Measurements from ENCODE around the gene IFITM1. TPM values are rescaled to one million over a fixed set of nuclear protein-coding genes. Genes with fewer than 3 reads are reported as not detected.
A peak's percentile ranks its signal among the peaks of the same experiment; 100 is the strongest.

The IFITM1 gene
- total and polyA plus RNA-seq, 7 experiments from 2014 or later = 97.4 to 2,355 (median 365) TPM

- H3K27ac ChIP-seq (ENCODE audit: low read depth, low read length) = no peak overlapping the region
- no peak for DNase-seq
- intact Hi-C loops (cut with micrococcal nuclease) = no loop called here
- H3K4me1 ChIP-seq (ENCODE audit: control insufficient read depth in 2 of 2, insufficient read depth in 2 of 2, low read length in 2 of 2) = peaks cover 24 to 30% of the 10 kb centered on the region in 2 donors
- ChIA-PET CTCF (interaction anchor here (2.2 kb wide), 1 partner anchor 44 kb away, joined by 10 read pairs; no protein-coding TSS in a partner anchor), POLR2A (interaction anchor here (0.8 to 1.2 kb wide), 3 partner anchors 26 to 44 kb away, joined by 3 to 4 read pairs (median 3); no protein-coding TSS in a partner anchor)
- Mint-ChIP-seq H3K4me1 (peaks cover 16 to 36% (median 24%) of the 10 kb centered on the region in 7 donors), H3K4me3 (no peak overlapping the region), H3K27me3 (peaks cover 0 to 1% (median 0%) of the 10 kb centered on the region in 5 donors), H3K27ac (peak overlapping the region in 2 of 9 donors; percentile 51 to 52), H3K9me3 (no peaks in the 10 kb centered on the region), H3K36me3 (peaks cover 0 to 10% (median 0%) of the 10 kb centered on the region in 5 donors)
- no peaks in the 10 kb centered on the region for H3K27me3 ChIP-seq (ENCODE audit: control insufficient read depth in 2 of 2, insufficient read depth in 2 of 2, low read length in 2 of 2)
- no peaks in the 10 kb centered on the region for H3K9me3 ChIP-seq (ENCODE audit: control insufficient read depth in 2 of 3, low read length in 3 of 3)
- no peak overlapping the region for H3K4me3 ChIP-seq (ENCODE audit: low read length)
- no peak for ATAC-seq
- H3K36me3 ChIP-seq (ENCODE audit: control insufficient read depth in 2 of 3, insufficient read depth in 3 of 3, low read length in 3 of 3) = peaks cover 0 to 46% (median 8%) of the 10 kb centered on the region in 3 experiments
These were observed 19.1 kb upstream of the IFITM1 start for GRCh38 chr11:294780-295179.

- intact Hi-C loops (cut with micrococcal nuclease) = no loop called here
- Histone ChIP-seq H3K27me3 (ENCODE audit: control insufficient read depth in 2 of 2, insufficient read depth in 2 of 2, low read length in 2 of 2) (no peaks in the 10 kb centered on the region), H3K4me3 (ENCODE audit: low read length) (no peak overlapping the region), H3K27ac (ENCODE audit: low read depth, low read length) (no peak overlapping the region), H3K36me3 (ENCODE audit: control insufficient read depth in 2 of 3, insufficient read depth in 3 of 3, low read length in 3 of 3) (peaks cover 0 to 43% (median 8%) of the 10 kb centered on the region in 3 experiments), H3K9me3 (ENCODE audit: control insufficient read depth in 2 of 3, low read length in 3 of 3) (no peaks in the 10 kb centered on the region), H3K4me1 (ENCODE audit: control insufficient read depth in 2 of 2, insufficient read depth in 2 of 2, low read length in 2 of 2) (peaks cover 19 to 26% of the 10 kb centered on the region in 2 donors)
- H3K27me3 Mint-ChIP-seq = peaks cover 0 to 7% (median 0%) of the 10 kb centered on the region in 5 donors
- peak overlapping the region in 4 of 9 donors; percentile 51 to 63 (median 52) for H3K27ac Mint-ChIP-seq
- H3K9me3 Mint-ChIP-seq = no peaks in the 10 kb centered on the region
- ChIA-PET POLR2A (interaction anchor here (0.7 to 1.0 kb wide), 4 partner anchors 9 to 134 kb away, joined by 3 read pairs; partner anchors contain the start of gene IFITM2), CTCF (interaction anchor here (2.2 kb wide), 1 partner anchor 45 kb away, joined by 10 read pairs; no protein-coding TSS in a partner anchor)
- H3K36me3 Mint-ChIP-seq = peaks cover 0 to 8% (median 0%) of the 10 kb centered on the region in 5 donors
- H3K4me3 Mint-ChIP-seq = peak overlapping the region in 1 of 10 donors; percentile 45
- no peak for ATAC-seq
- peaks cover 18 to 37% (median 20%) of the 10 kb centered on the region in 7 donors for H3K4me1 Mint-ChIP-seq
- no peak for DNase-seq
These were observed 18.3 kb upstream of the IFITM1 start for GRCh38 chr11:295351-296170.

- Histone ChIP-seq H3K36me3 (ENCODE audit: control insufficient read depth in 2 of 3, insufficient read depth in 3 of 3, low read length in 3 of 3) (peaks cover 0 to 35% (median 8%) of the 10 kb centered on the region in 3 experiments), H3K27ac (ENCODE audit: low read depth, low read length) (peak overlapping the region; percentile 43), H3K27me3 (ENCODE audit: control insufficient read depth in 2 of 2, insufficient read depth in 2 of 2, low read length in 2 of 2) (no peaks in the 10 kb centered on the region), H3K9me3 (ENCODE audit: control insufficient read depth in 2 of 3, low read length in 3 of 3) (no peaks in the 10 kb centered on the region), H3K4me3 (ENCODE audit: low read length) (no peak overlapping the region), H3K4me1 (ENCODE audit: control insufficient read depth in 2 of 2, insufficient read depth in 2 of 2, low read length in 2 of 2) (peaks cover 19 to 26% of the 10 kb centered on the region in 2 donors)
- Mint-ChIP-seq H3K4me3 (no peak overlapping the region), H3K27me3 (peaks cover 0 to 12% (median 0%) of the 10 kb centered on the region in 5 donors), H3K36me3 (peaks cover 0 to 2% (median 0%) of the 10 kb centered on the region in 5 donors), H3K4me1 (peaks cover 11 to 31% (median 16%) of the 10 kb centered on the region in 7 donors), H3K27ac (peak overlapping the region in 4 of 9 donors; percentile 38 to 80 (median 50)), H3K9me3 (no peaks in the 10 kb centered on the region)
- CTCF ChIA-PET = no interaction called here
- ATAC-seq (no peak), DNase-seq (no peak)
- POLR2A ChIA-PET = interaction anchor here (0.7 to 0.9 kb wide), 2 partner anchors 8 to 133 kb away, joined by 3 read pairs; no protein-coding TSS in a partner anchor
- intact Hi-C loops (cut with micrococcal nuclease) = no loop called here
These were observed 17.4 kb upstream of the IFITM1 start for GRCh38 chr11:296171-297050.

- H3K4me1 Mint-ChIP-seq = peaks cover 9 to 29% (median 16%) of the 10 kb centered on the region in 7 donors
- Histone ChIP-seq H3K4me1 (ENCODE audit: control insufficient read depth in 2 of 2, insufficient read depth in 2 of 2, low read length in 2 of 2) (peaks cover 19 to 26% of the 10 kb centered on the region in 2 donors), H3K27ac (ENCODE audit: low read depth, low read length) (peak overlapping the region; percentile 43), H3K36me3 (ENCODE audit: control insufficient read depth in 2 of 3, insufficient read depth in 3 of 3, low read length in 3 of 3) (peaks cover 0 to 28% (median 8%) of the 10 kb centered on the region in 3 experiments), H3K9me3 (ENCODE audit: control insufficient read depth in 2 of 3, low read length in 3 of 3) (no peaks in the 10 kb centered on the region), H3K27me3 (ENCODE audit: control insufficient read depth in 2 of 2, insufficient read depth in 2 of 2, low read length in 2 of 2) (no peaks in the 10 kb centered on the region), H3K4me3 (ENCODE audit: low read length) (no peak overlapping the region)
- H3K27me3 Mint-ChIP-seq = peaks cover 0 to 12% (median 0%) of the 10 kb centered on the region in 5 donors
- intact Hi-C loops (cut with micrococcal nuclease) = no loop called here
- H3K4me3 Mint-ChIP-seq = peak overlapping the region in 9 of 10 donors; percentile 16 to 61 (median 34)
- H3K36me3 Mint-ChIP-seq = no peaks in the 10 kb centered on the region
- ChIA-PET POLR2A (interaction anchor here (2.6 kb wide), 2 partner anchors 9 to 10 kb away, joined by 6 to 24 read pairs; partner anchors contain the start of genes IFITM2 and PGGHG), CTCF (no interaction called here)
- DNase-seq (peak in 2 of 9 donors; percentile 22 to 33), ATAC-seq (peak; percentile 2)
- H3K27ac Mint-ChIP-seq = peak overlapping the region; percentile 42 to 90 (median 73)
- H3K9me3 Mint-ChIP-seq = no peaks in the 10 kb centered on the region
These were observed 16.7 kb upstream of the IFITM1 start for GRCh38 chr11:297051-297585.

GRCh38 chr11:297586-298405, 16.0 kb upstream of the IFITM1 start:
- DNase-seq = peak in 3 of 9 donors; percentile 7 to 28 (median 27)
- CTCF ChIA-PET = no interaction called here
- Histone ChIP-seq H3K9me3 (ENCODE audit: control insufficient read depth in 2 of 3, low read length in 3 of 3) (no peaks in the 10 kb centered on the region), H3K36me3 (ENCODE audit: control insufficient read depth in 2 of 3, insufficient read depth in 3 of 3, low read length in 3 of 3) (peaks cover 0 to 21% (median 8%) of the 10 kb centered on the region in 3 experiments), H3K27ac (ENCODE audit: low read depth, low read length) (peak overlapping the region; percentile 43), H3K27me3 (ENCODE audit: control insufficient read depth in 2 of 2, insufficient read depth in 2 of 2, low read length in 2 of 2) (no peaks in the 10 kb centered on the region), H3K4me3 (ENCODE audit: low read length) (no peak overlapping the region), H3K4me1 (ENCODE audit: control insufficient read depth in 2 of 2, insufficient read depth in 2 of 2, low read length in 2 of 2) (peaks cover 19 to 26% of the 10 kb centered on the region in 2 donors)
- Mint-ChIP-seq H3K4me3 (peak overlapping the region; percentile 16 to 61 (median 38)), H3K36me3 (no peaks in the 10 kb centered on the region), H3K27me3 (peaks cover 0 to 12% (median 0%) of the 10 kb centered on the region in 5 donors), H3K9me3 (no peaks in the 10 kb centered on the region), H3K4me1 (peaks cover 12 to 34% (median 16%) of the 10 kb centered on the region in 7 donors), H3K27ac (peak overlapping the region in 8 of 9 donors; percentile 66 to 90 (median 80))
- intact Hi-C loops (cut with micrococcal nuclease) = no loop called here
- POLR2A ChIA-PET = interaction anchor here (1.4 to 2.6 kb wide), 6 partner anchors 9 to 91 kb away, joined by 3 to 24 read pairs (median 4); partner anchors contain the start of genes BET1L, IFITM2, NLRP6 and PGGHG
- ATAC-seq = peak; percentile 59
